Vagina (tissue), 2 donors: Measurements from ENCODE around the gene NOVA2. TPM values are rescaled to one million over a fixed set of nuclear protein-coding genes. Genes with fewer than 3 reads are reported as not detected.

Experiments
- DNase-seq, 2 donors: peaks; one replicate each; pipeline ENCODE4 v3.0.0-alpha.2; 2017; ENCODE audit errors: extremely low spot score in 2 of 2
- H3K27ac ChIP-seq: fragments of 200-600 bp; sonication (generic); one replicate; pipeline ENCODE4 v1.5.1; 2019
- H3K27me3 ChIP-seq: fragments of 200-600 bp; sonication (generic); one replicate; pipeline ENCODE4 v1.5.1; 2019
- H3K36me3 ChIP-seq, 2 donors: fragments of 200-600 bp; sonication (generic); one replicate each; pipeline ENCODE4 v1.5.1; 2017 to 2019
- H3K4me1 ChIP-seq: fragments of 200-600 bp; sonication (generic); one replicate; pipeline ENCODE4 v1.5.1; 2019
- H3K4me3 ChIP-seq, 2 donors: fragments of 200-600 bp; sonication (generic); 1 replicate in 1 of 2; 2 replicates in 1 of 2; pipeline ENCODE4 v1.5.1; 2016 to 2019
- H3K9me3 ChIP-seq: fragments of 200-600 bp; sonication (generic); one replicate; pipeline ENCODE4 v1.5.1; 2019
- POLR2A ChIP-seq, 2 donors: fragments of 450-650 bp; IDR thresholded peaks; one replicate each; pipeline ENCODE4 v1.6.1; 2017; ENCODE audit warnings: antibody characterized with exemption in 2 of 2, mild to moderate bottlenecking in 2 of 2, moderate library complexity in 2 of 2
- POLR2AphosphoS5 ChIP-seq, 2 donors: sonication (generic); formaldehyde crosslinking; IDR thresholded peaks; one replicate each; pipeline ENCODE4 v1.9.0; 2017; ENCODE audit warnings: antibody characterized with exemption in 2 of 2, mild to moderate bottlenecking in 2 of 2, low read depth in 1 of 2; ENCODE audit not compliant: insufficient read depth in 1 of 2
- intact Hi-C: fragments of 100-400 bp; cut with DNase I; formaldehyde crosslinking; loops from one replicate; pipeline ENCODE4 v1.15.1; 2023
- total RNA-seq: library from RNA; depleted of rRNA; stranded (reverse); fragments of >200 nt; gene quantifications from one replicate; pipeline ENCODE4 v1.2.3, GENCODE V29; 2016
- TF ChIP-seq, protein P1 (sequence below), 3 experiments: fragments of 450-650 bp in 2 of 3; fragments of 200-600 bp in 1 of 3; sonication (generic) in 1 of 3; IDR thresholded peaks; one replicate each; pipeline ENCODE4 v1.5.1; 2017 to 2019; ENCODE audit warnings: antibody characterized with exemption in 3 of 3, mild to moderate bottlenecking in 2 of 3, moderate library complexity in 2 of 3

Gene NOVA2
- total RNA-seq, 1 donor from 2014 or later, result 1.5 TPM

GRCh38 chr19:45976178-45976577 lies 2.5 kb upstream of the NOVA2 start:
- no peaks in the 10 kb centered on the region for H3K27me3 ChIP-seq
- TF ChIP-seq POLR2A (IDR thresholded peaks at IDR 0.05) (no peak), POLR2AphosphoS5 (IDR thresholded peaks at IDR 0.05; ENCODE audit: insufficient read depth in 1 of 2, low read depth in 1 of 2) (no peak)
- TF ChIP-seq, protein P1, sequence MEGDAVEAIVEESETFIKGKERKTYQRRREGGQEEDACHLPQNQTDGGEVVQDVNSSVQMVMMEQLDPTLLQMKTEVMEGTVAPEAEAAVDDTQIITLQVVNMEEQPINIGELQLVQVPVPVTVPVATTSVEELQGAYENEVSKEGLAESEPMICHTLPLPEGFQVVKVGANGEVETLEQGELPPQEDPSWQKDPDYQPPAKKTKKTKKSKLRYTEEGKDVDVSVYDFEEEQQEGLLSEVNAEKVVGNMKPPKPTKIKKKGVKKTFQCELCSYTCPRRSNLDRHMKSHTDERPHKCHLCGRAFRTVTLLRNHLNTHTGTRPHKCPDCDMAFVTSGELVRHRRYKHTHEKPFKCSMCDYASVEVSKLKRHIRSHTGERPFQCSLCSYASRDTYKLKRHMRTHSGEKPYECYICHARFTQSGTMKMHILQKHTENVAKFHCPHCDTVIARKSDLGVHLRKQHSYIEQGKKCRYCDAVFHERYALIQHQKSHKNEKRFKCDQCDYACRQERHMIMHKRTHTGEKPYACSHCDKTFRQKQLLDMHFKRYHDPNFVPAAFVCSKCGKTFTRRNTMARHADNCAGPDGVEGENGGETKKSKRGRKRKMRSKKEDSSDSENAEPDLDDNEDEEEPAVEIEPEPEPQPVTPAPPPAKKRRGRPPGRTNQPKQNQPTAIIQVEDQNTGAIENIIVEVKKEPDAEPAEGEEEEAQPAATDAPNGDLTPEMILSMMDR (IDR thresholded peaks at IDR 0.05), result no peak
- H3K9me3 ChIP-seq, result no peaks in the 10 kb centered on the region

DNA sequence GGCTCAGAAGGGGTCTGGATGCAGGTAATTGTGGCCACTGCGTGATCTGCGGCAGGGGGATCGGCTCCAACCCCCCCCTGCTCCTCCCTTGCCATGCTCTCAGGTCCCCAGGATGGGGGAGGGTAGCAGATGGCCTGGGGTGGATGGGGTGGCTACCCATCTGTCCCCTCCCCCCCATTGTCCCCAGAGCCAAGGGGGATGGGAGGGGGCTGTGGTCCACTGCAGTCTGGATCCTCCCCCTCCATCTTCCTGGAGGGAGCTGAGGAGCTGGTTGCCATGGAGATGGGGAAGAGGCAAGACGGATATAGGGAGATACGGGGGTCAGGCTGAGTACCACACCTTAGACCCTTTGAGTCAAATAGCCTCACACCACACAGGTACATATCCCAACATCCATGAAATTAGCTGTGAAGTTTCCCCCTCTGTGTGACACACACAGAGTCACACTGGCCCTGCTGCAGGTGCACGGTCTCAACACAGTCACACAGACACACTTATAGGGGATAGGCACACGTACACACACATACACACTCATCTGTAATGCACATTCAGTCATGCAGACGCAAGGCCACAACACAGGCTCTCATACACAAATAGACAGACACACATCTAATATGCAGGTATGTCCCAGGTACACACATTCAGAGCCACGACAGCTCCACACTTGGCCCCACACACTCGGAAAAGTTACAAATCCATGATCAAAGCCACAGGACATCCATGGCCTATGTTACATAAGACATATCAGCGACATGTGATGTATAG lies 1.8 kb upstream of the NOVA2 start:
- intact Hi-C loops, result no loop called here
- no peak overlapping the region for H3K4me3 ChIP-seq
- no peak overlapping the region for H3K27ac ChIP-seq
- TF ChIP-seq POLR2A (IDR thresholded peaks at IDR 0.05), result no peak
- TF ChIP-seq, protein P1 (IDR thresholded peaks at IDR 0.05), result no peak
- no peak for TF ChIP-seq POLR2AphosphoS5 (IDR thresholded peaks at IDR 0.05; ENCODE audit: insufficient read depth in 1 of 2, low read depth in 1 of 2)
- no peaks in the 10 kb centered on the region for H3K9me3 ChIP-seq
- no peaks in the 10 kb centered on the region for H3K36me3 ChIP-seq
- H3K4me1 ChIP-seq, result no peaks in the 10 kb centered on the region
- DNase-seq, result no peak
- no peaks in the 10 kb centered on the region for H3K27me3 ChIP-seq

More at GRCh38 chr19:45976178-45976577, 2.5 kb upstream of the NOVA2 start:
- Histone ChIP-seq H3K4me3 (no peak overlapping the region), H3K36me3 (no peaks in the 10 kb centered on the region), H3K4me1 (no peaks in the 10 kb centered on the region), H3K27ac (no peak overlapping the region)
- no peak for DNase-seq
- intact Hi-C loops, result no loop called here

DNA sequence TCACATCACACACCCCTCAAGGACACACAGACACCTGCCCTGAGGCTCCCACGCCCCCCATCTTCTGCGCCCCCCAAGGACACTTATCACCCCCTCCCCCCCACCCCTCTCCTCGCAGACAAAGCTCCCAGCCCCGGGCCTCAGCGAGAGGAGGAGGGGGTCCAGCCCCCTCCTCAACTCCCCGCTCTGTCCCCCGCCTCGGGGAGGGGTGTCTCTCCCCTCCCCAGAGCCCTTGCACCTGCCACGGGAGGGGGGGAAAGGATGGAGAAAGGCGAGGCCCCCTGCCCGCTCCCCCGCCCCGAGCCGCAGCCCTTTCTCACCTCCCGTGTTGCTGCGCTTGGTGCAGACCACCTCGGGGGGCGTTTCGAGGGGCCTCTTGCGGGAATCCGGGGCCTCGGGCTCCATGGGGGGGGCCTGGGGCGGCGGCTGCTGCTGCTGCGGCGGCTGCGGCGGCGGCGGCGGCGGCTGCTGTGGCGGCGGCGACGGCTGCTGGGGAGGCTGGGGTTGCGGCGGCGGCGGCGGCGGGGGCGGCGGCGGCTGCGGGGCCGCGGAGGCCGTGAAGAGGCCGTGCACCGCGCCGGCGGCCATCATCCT lies 621 bp downstream of the NOVA2 start:
- no peak for TF ChIP-seq POLR2A (IDR thresholded peaks at IDR 0.05)
- TF ChIP-seq POLR2AphosphoS5 (IDR thresholded peaks at IDR 0.05; ENCODE audit: insufficient read depth in 1 of 2, low read depth in 1 of 2), result no peak
- TF ChIP-seq, protein P1 (IDR thresholded peaks at IDR 0.05), result no peak
- peak overlapping the region; percentile 31 to 35 for H3K4me3 ChIP-seq
- no peaks in the 10 kb centered on the region for H3K9me3 ChIP-seq
- DNase-seq, result no peak
- no peaks in the 10 kb centered on the region for H3K27me3 ChIP-seq
- intact Hi-C loops, result no loop called here
- no peaks in the 10 kb centered on the region for H3K36me3 ChIP-seq
- peak overlapping the region; percentile 59 for H3K27ac ChIP-seq
- no peaks in the 10 kb centered on the region for H3K4me1 ChIP-seq

GRCh38 chr19:45972081-45972946 lies 1.4 kb downstream of the NOVA2 start:
- no peak for DNase-seq
- intact Hi-C loops, result no loop called here
- Histone ChIP-seq H3K4me3 (peak overlapping the region; percentile 31 to 35), H3K4me1 (no peaks in the 10 kb centered on the region), H3K9me3 (no peaks in the 10 kb centered on the region), H3K27me3 (no peaks in the 10 kb centered on the region), H3K27ac (peak overlapping the region; percentile 59), H3K36me3 (no peaks in the 10 kb centered on the region)
- no peak for TF ChIP-seq POLR2A (IDR thresholded peaks at IDR 0.05)
- TF ChIP-seq, protein P1 (IDR thresholded peaks at IDR 0.05), result no peak
- no peak for TF ChIP-seq POLR2AphosphoS5 (IDR thresholded peaks at IDR 0.05; ENCODE audit: insufficient read depth in 1 of 2, low read depth in 1 of 2)
